WTC11 (cell line): Measurements from ENCODE around the gene KCTD21. TPM values are rescaled to one million over a fixed set of nuclear protein-coding genes. Genes with fewer than 3 reads are reported as not detected.

Source experiments
- ATAC-seq: fragments of 200-7000 bp; cut with Tn5 transposase; 2 replicates; pipeline ENCODE4 v1.10.0; 2021; ENCODE audit warnings: mild to moderate bottlenecking, moderate library complexity
- CTCF ChIA-PET: fragments of 300-600 bp; sonication (Branson Sonifier 250); formaldehyde crosslinking; loops from one replicate; lab custom pipeline; 2021; ENCODE audit warnings: antibody characterized with exemption; lab: Charles Lee
- POLR2A ChIA-PET: fragments of 350-600 bp; sonication (Branson Sonifier 250); formaldehyde crosslinking; loops from one replicate; lab custom pipeline; 2021; ENCODE audit warnings: antibody characterized with exemption; lab: Charles Lee
- DNase-seq: peaks from one replicate; pipeline ENCODE4 v3.0.0; 2021; ENCODE audit warnings: low spot score
- H3K27ac Mint-ChIP-seq: 2 replicates; pipeline ENCODE4 v1.8.0; 2021; ENCODE audit warnings: mixed read lengths
- H3K27me3 Mint-ChIP-seq: 2 replicates; pipeline ENCODE4 v1.8.0; 2021; ENCODE audit warnings: low read depth, mild to moderate bottlenecking, moderate library complexity, mixed read lengths
- H3K36me3 Mint-ChIP-seq: 2 replicates; pipeline ENCODE4 v1.8.0; 2021; ENCODE audit warnings: mixed read lengths
- H3K4me1 Mint-ChIP-seq: 2 replicates; pipeline ENCODE4 v1.8.0; 2022; ENCODE audit warnings: mixed read lengths
- H3K4me3 Mint-ChIP-seq: 2 replicates; pipeline ENCODE4 v1.8.0; 2021; ENCODE audit warnings: mild to moderate bottlenecking, moderate library complexity, mixed read lengths
- H3K9me3 Mint-ChIP-seq: 2 replicates; pipeline ENCODE4 v1.8.0; 2021; ENCODE audit warnings: mixed read lengths
- CBFB ChIP-seq: sonication (generic); formaldehyde crosslinking; IDR thresholded peaks from 2 replicates; pipeline ENCODE4 v1.8.1; 2022; ENCODE audit warnings: mild to moderate bottlenecking, low read depth, missing genetic modification reagents
- CDX4 ChIP-seq: fragments of 250-450 bp; sonication (Bioruptor Pico); IDR thresholded peaks from 2 replicates; pipeline ENCODE4 v1.9.0; 2021; ENCODE audit warnings: moderate library complexity, mild to moderate bottlenecking, inconsistent platforms, borderline replicate concordance
- HMGXB4 ChIP-seq: sonication (generic); formaldehyde crosslinking; IDR thresholded peaks from 2 replicates; pipeline ENCODE4 v1.8.1; 2023; ENCODE audit warnings: mild to moderate bottlenecking, moderate library complexity, missing genetic modification reagents
- IRF2 ChIP-seq: sonication (generic); formaldehyde crosslinking; IDR thresholded peaks from 2 replicates; pipeline ENCODE4 v1.8.0; 2022; ENCODE audit warnings: low read depth, missing genetic modification reagents, borderline replicate concordance
- OVOL2 ChIP-seq: fragments of 250-450 bp; sonication (Bioruptor Pico); IDR thresholded peaks from 2 replicates; pipeline ENCODE4 v1.9.0; 2021; ENCODE audit warnings: mild to moderate bottlenecking, borderline replicate concordance
- RELA ChIP-seq: sonication (generic); formaldehyde crosslinking; IDR thresholded peaks from 2 replicates; pipeline ENCODE4 v1.8.1; 2022; ENCODE audit warnings: missing genetic modification reagents, mild to moderate bottlenecking, borderline replicate concordance
- RORB ChIP-seq: fragments of 250-450 bp; sonication (Bioruptor Pico); IDR thresholded peaks from 2 replicates; pipeline ENCODE4 v1.9.0; 2021; ENCODE audit warnings: mild to moderate bottlenecking
- SOX15 ChIP-seq: fragments of 250-450 bp; sonication (Bioruptor Pico); IDR thresholded peaks from 2 replicates; pipeline ENCODE4 v1.9.0; 2021; ENCODE audit warnings: mild to moderate bottlenecking
- ZNF219 ChIP-seq: sonication (generic); formaldehyde crosslinking; IDR thresholded peaks from 2 replicates; pipeline ENCODE4 v1.8.0; 2023; ENCODE audit warnings: missing genetic modification reagents, mild to moderate bottlenecking, borderline replicate concordance
- total RNA-seq: library from RNA; stranded (reverse); gene quantifications from 3 replicates; pipeline ENCODE4 v1.2.3, GENCODE V29; 2021
- TF ChIP-seq, protein P1 (sequence below): sonication (generic); formaldehyde crosslinking; IDR thresholded peaks from 2 replicates; pipeline ENCODE4 v1.8.1; 2023; ENCODE audit warnings: mild to moderate bottlenecking, missing genetic modification reagents
- TF ChIP-seq, protein P2 (sequence below): sonication (generic); formaldehyde crosslinking; IDR thresholded peaks from 2 replicates; pipeline ENCODE4 v1.8.0; 2023; ENCODE audit warnings: missing genetic modification reagents
- TF ChIP-seq, protein P3 (sequence below): sonication (generic); formaldehyde crosslinking; IDR thresholded peaks from 2 replicates; pipeline ENCODE4 v1.8.1; 2022; ENCODE audit warnings: mild to moderate bottlenecking, missing genetic modification reagents, moderate library complexity, borderline replicate concordance
- TF ChIP-seq, protein P4 (sequence below): sonication (generic); formaldehyde crosslinking; conservative IDR thresholded peaks from 2 replicates; pipeline ENCODE4 v1.8.1; 2022; ENCODE audit warnings: mild to moderate bottlenecking, missing genetic modification reagents
- TF ChIP-seq, protein P5 (sequence below): sonication (generic); formaldehyde crosslinking; IDR thresholded peaks from 2 replicates; pipeline ENCODE4 v1.8.0; 2022; ENCODE audit warnings: mild to moderate bottlenecking, missing genetic modification reagents
- TF ChIP-seq, protein P6 (sequence below): sonication (generic); formaldehyde crosslinking; IDR thresholded peaks from 2 replicates; pipeline ENCODE4 v1.8.1; 2022; ENCODE audit warnings: missing genetic modification reagents, borderline replicate concordance
- TF ChIP-seq, protein P7 (sequence below): sonication (generic); formaldehyde crosslinking; IDR thresholded peaks from 2 replicates; pipeline ENCODE4 v1.8.0; 2023; ENCODE audit warnings: mild to moderate bottlenecking, missing genetic modification reagents

The KCTD21 gene
- total RNA-seq, 1 experiment from 2014 or later, result 2.8 TPM

DNA sequence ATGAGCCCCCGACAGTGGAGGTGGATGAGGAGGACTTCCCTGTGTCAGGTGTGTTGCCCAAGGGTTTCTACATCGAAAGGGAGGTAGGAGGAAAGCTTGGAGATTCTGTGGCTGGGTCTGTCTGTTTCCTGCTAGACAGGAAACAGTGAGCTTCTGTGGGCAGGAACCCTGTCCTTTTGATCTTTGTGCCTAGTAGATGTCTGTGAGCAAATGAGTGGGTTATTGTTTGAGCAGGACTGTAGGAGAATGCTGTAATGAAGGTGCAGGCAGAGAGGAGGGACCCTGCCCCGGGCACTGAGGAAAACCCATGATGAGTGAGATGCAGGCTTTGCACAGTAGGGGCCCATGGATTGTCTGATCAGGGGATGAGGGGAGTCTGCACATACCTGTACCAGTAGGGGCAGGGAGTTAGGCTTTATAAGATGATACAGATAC is 14.3 kb upstream of the KCTD21 start:
- DNase-seq (no peak), ATAC-seq (no peak)
- no peak for TF ChIP-seq OVOL2 (CRISPR knock-in tag)
- TF ChIP-seq, protein P1, sequence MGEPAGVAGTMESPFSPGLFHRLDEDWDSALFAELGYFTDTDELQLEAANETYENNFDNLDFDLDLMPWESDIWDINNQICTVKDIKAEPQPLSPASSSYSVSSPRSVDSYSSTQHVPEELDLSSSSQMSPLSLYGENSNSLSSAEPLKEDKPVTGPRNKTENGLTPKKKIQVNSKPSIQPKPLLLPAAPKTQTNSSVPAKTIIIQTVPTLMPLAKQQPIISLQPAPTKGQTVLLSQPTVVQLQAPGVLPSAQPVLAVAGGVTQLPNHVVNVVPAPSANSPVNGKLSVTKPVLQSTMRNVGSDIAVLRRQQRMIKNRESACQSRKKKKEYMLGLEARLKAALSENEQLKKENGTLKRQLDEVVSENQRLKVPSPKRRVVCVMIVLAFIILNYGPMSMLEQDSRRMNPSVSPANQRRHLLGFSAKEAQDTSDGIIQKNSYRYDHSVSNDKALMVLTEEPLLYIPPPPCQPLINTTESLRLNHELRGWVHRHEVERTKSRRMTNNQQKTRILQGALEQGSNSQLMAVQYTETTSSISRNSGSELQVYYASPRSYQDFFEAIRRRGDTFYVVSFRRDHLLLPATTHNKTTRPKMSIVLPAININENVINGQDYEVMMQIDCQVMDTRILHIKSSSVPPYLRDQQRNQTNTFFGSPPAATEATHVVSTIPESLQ, result no peak
- TF ChIP-seq IRF2 (CRISPR knock-in tag), result no peak
- TF ChIP-seq, protein P2, sequence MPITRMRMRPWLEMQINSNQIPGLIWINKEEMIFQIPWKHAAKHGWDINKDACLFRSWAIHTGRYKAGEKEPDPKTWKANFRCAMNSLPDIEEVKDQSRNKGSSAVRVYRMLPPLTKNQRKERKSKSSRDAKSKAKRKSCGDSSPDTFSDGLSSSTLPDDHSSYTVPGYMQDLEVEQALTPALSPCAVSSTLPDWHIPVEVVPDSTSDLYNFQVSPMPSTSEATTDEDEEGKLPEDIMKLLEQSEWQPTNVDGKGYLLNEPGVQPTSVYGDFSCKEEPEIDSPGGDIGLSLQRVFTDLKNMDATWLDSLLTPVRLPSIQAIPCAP (CRISPR knock-in tag), result no peak
- TF ChIP-seq HMGXB4, result no peak
- TF ChIP-seq, protein P3, sequence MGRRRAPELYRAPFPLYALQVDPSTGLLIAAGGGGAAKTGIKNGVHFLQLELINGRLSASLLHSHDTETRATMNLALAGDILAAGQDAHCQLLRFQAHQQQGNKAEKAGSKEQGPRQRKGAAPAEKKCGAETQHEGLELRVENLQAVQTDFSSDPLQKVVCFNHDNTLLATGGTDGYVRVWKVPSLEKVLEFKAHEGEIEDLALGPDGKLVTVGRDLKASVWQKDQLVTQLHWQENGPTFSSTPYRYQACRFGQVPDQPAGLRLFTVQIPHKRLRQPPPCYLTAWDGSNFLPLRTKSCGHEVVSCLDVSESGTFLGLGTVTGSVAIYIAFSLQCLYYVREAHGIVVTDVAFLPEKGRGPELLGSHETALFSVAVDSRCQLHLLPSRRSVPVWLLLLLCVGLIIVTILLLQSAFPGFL (CRISPR knock-in tag), result no peak
- no peak for TF ChIP-seq RORB (CRISPR knock-in tag)
- TF ChIP-seq ZNF219 (CRISPR knock-in tag), result no peak
- TF ChIP-seq CDX4, result no peak
- TF ChIP-seq CBFB (CRISPR knock-in tag), result no peak
- TF ChIP-seq SOX15, result no peak
- TF ChIP-seq, protein P4, sequence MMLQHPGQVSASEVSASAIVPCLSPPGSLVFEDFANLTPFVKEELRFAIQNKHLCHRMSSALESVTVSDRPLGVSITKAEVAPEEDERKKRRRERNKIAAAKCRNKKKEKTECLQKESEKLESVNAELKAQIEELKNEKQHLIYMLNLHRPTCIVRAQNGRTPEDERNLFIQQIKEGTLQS (CRISPR knock-in tag), result no peak
- TF ChIP-seq, protein P5, sequence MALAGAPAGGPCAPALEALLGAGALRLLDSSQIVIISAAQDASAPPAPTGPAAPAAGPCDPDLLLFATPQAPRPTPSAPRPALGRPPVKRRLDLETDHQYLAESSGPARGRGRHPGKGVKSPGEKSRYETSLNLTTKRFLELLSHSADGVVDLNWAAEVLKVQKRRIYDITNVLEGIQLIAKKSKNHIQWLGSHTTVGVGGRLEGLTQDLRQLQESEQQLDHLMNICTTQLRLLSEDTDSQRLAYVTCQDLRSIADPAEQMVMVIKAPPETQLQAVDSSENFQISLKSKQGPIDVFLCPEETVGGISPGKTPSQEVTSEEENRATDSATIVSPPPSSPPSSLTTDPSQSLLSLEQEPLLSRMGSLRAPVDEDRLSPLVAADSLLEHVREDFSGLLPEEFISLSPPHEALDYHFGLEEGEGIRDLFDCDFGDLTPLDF (CRISPR knock-in tag), result no peak
- TF ChIP-seq, protein P6, sequence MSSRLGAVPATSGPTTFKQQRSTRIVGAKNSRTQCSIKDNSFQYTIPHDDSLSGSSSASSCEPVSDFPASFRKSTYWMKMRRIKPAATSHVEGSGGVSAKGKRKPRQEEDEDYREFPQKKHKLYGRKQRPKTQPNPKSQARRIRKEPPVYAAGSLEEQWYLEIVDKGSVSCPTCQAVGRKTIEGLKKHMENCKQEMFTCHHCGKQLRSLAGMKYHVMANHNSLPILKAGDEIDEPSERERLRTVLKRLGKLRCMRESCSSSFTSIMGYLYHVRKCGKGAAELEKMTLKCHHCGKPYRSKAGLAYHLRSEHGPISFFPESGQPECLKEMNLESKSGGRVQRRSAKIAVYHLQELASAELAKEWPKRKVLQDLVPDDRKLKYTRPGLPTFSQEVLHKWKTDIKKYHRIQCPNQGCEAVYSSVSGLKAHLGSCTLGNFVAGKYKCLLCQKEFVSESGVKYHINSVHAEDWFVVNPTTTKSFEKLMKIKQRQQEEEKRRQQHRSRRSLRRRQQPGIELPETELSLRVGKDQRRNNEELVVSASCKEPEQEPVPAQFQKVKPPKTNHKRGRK (CRISPR knock-in tag), result no peak
- TF ChIP-seq RELA (CRISPR knock-in tag), result no peak
- TF ChIP-seq, protein P7, sequence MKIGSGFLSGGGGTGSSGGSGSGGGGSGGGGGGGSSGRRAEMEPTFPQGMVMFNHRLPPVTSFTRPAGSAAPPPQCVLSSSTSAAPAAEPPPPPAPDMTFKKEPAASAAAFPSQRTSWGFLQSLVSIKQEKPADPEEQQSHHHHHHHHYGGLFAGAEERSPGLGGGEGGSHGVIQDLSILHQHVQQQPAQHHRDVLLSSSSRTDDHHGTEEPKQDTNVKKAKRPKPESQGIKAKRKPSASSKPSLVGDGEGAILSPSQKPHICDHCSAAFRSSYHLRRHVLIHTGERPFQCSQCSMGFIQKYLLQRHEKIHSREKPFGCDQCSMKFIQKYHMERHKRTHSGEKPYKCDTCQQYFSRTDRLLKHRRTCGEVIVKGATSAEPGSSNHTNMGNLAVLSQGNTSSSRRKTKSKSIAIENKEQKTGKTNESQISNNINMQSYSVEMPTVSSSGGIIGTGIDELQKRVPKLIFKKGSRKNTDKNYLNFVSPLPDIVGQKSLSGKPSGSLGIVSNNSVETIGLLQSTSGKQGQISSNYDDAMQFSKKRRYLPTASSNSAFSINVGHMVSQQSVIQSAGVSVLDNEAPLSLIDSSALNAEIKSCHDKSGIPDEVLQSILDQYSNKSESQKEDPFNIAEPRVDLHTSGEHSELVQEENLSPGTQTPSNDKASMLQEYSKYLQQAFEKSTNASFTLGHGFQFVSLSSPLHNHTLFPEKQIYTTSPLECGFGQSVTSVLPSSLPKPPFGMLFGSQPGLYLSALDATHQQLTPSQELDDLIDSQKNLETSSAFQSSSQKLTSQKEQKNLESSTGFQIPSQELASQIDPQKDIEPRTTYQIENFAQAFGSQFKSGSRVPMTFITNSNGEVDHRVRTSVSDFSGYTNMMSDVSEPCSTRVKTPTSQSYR, result no peak
- no peaks in the 10 kb centered on the region for H3K9me3 Mint-ChIP-seq
- no peaks in the 10 kb centered on the region for H3K27me3 Mint-ChIP-seq
- peaks cover 5% of the 10 kb centered on the region for H3K4me1 Mint-ChIP-seq
- H3K27ac Mint-ChIP-seq, result no peak overlapping the region
- ChIA-PET POLR2A (no interaction called here), CTCF (no interaction called here)
- no peak overlapping the region for H3K4me3 Mint-ChIP-seq
- peaks cover 3% of the 10 kb centered on the region; the same call in 1 of the 2 replicates for H3K36me3 Mint-ChIP-seq
